HepG2 (cell line): ENCODE measurements around the gene WDR26. TPM values are rescaled to one million over a fixed set of nuclear protein-coding genes. Genes with fewer than 3 reads are reported as not detected.

ENCODE experiments used
- ATAC-seq: fragments of 200-7000 bp; cut with Tn5 transposase; 3 replicates; pipeline ENCODE4 v1.9.1; 2020; ENCODE audit warnings: mild to moderate bottlenecking, moderate library complexity
- BruUV-seq: library from RNA; stranded (reverse); fragments of 400-500 nt; replicated peaks from 2 replicates; lab custom pipeline; 2021; lab: Mats Ljungman, UMichigan
- CTCF ChIA-PET: fragments of 300-600 bp; formaldehyde crosslinking; extraction: SDS; loops from one replicate; lab custom pipeline; 2021; ENCODE audit warnings: low total read pairs, inconsistent platforms, low intra/inter-chr PET ratio; lab: Yijun Ruan, JAX
- POLR2A ChIA-PET: fragments of 350-600 bp; sonication (Branson Sonifier 250); formaldehyde crosslinking; loops from one replicate; lab custom pipeline; 2020; ENCODE audit warnings: antibody characterized with exemption, inconsistent platforms; lab: Yijun Ruan, JAX
- DNase-seq: peaks from one replicate; pipeline ENCODE4 v3.0.0-alpha.2; 2015; ENCODE audit warnings: low spot score
- FAIRE-seq: peaks from 3 replicates; lab custom pipeline; 2011; peaks lifted over from hg19 to GRCh38; lab: Jason Lieb, UNC
- H2AFZ ChIP-seq: one replicate; pipeline ENCODE4 v1.6.1; 2011; ENCODE audit warnings: low read length, inconsistent platforms
- H3K27ac ChIP-seq: fragments of 300-600 bp; 3 replicates; pipeline ENCODE4 v1.8.0; 2011; ENCODE audit warnings: mixed run types, mild to moderate bottlenecking, mixed read lengths, low read length, inconsistent platforms; ENCODE audit not compliant: insufficient read depth; ENCODE audit errors: extremely low read length
- H3K27me3 ChIP-seq, 2 experiments: fragments of 200-600 bp in 1 of 2; 2 replicates in 1 of 2; 3 replicates in 1 of 2; pipeline versions ENCODE4 v1.6.0 to v1.8.0; 2011; ENCODE audit warnings: low read length in 2 of 2, mild to moderate bottlenecking in 2 of 2, moderate library complexity in 2 of 2, inconsistent platforms in 1 of 2; ENCODE audit not compliant: insufficient read depth in 2 of 2, control insufficient read depth in 1 of 2
- H3K36me3 ChIP-seq, 2 experiments: fragments of 200-600 bp in 1 of 2; replicated peaks in 1 of 2; 2 replicates in 1 of 2; 3 replicates in 1 of 2; pipeline versions ENCODE4 v1.5.1 to v1.8.0; 2011; ENCODE audit warnings: low read length in 2 of 2, inconsistent platforms in 1 of 2; ENCODE audit not compliant: insufficient read depth in 2 of 2, control insufficient read depth in 1 of 2
- H3K4me1 ChIP-seq: 2 replicates; pipeline ENCODE4 v1.5.1; 2012; ENCODE audit warnings: low read length, inconsistent platforms; ENCODE audit not compliant: insufficient read depth
- H3K4me2 ChIP-seq: 2 replicates; pipeline ENCODE4 v1.6.0; 2011; ENCODE audit warnings: low read depth, low read length, inconsistent platforms
- H3K4me3 ChIP-seq, 3 experiments: fragments of 200-600 bp in 1 of 3; sonication (generic), shearing (Covaris generic) in 1 of 3; replicated peaks in 1 of 3; 2 replicates each; pipeline ENCODE4 v1.5.1; 2011 to 2016; ENCODE audit warnings: low read length in 3 of 3, inconsistent platforms in 2 of 3, low read depth in 2 of 3, mild to moderate bottlenecking in 2 of 3, control low read depth in 1 of 3, mixed read lengths in 1 of 3; ENCODE audit not compliant: insufficient read depth in 1 of 3
- H3K79me2 ChIP-seq: one replicate; pipeline ENCODE4 v1.6.1; 2011; ENCODE audit warnings: low read length, inconsistent platforms; ENCODE audit not compliant: insufficient read depth
- H3K9ac ChIP-seq: 2 replicates; pipeline ENCODE4 v1.6.0; 2011; ENCODE audit warnings: mild to moderate bottlenecking, low read depth, low read length, inconsistent platforms; ENCODE audit not compliant: insufficient read depth
- H3K9me3 ChIP-seq: 2 replicates; pipeline ENCODE4 v1.5.1; 2012; ENCODE audit warnings: mild to moderate bottlenecking, low read length
- H4K20me1 ChIP-seq: 2 replicates; pipeline ENCODE4 v1.6.0; 2011; ENCODE audit warnings: inconsistent platforms, mild to moderate bottlenecking, low read length, moderate library complexity; ENCODE audit not compliant: insufficient read depth
- ARHGAP35 ChIP-seq: sonication (generic); formaldehyde crosslinking; IDR thresholded peaks from 2 replicates; pipeline ENCODE4 v1.9.0; 2022; ENCODE audit warnings: mild to moderate bottlenecking, inconsistent platforms, moderate library complexity, missing genetic modification reagents, borderline replicate concordance
- HMGXB3 ChIP-seq: sonication (generic); formaldehyde crosslinking; IDR thresholded peaks from 2 replicates; pipeline ENCODE4 v1.4.0; 2020; ENCODE audit warnings: missing genetic modification reagents, borderline replicate concordance
- HNRNPL ChIP-seq: fragments of 200-400 bp; formaldehyde crosslinking; IDR thresholded peaks from 2 replicates; pipeline ENCODE4 v1.6.1; 2017; ENCODE audit warnings: mild to moderate bottlenecking, low read depth, low read length
- IRF1 ChIP-seq: sonication (generic); formaldehyde crosslinking; IDR thresholded peaks from 2 replicates; pipeline ENCODE4 v1.4.0; 2020; ENCODE audit warnings: low read depth, mild to moderate bottlenecking, missing genetic modification reagents
- JUNB ChIP-seq: sonication (generic); formaldehyde crosslinking; IDR thresholded peaks from 2 replicates; pipeline ENCODE4 v1.8.0; 2022; ENCODE audit warnings: missing genetic modification reagents, mild to moderate bottlenecking, borderline replicate concordance
- KDM1A ChIP-seq: IDR thresholded peaks from 2 replicates; pipeline ENCODE4 v1.6.1; 2016; ENCODE audit warnings: missing compliant biosample characterization
- MIER2 ChIP-seq: IDR thresholded peaks from 2 replicates; pipeline ENCODE4 v1.6.1; 2016; ENCODE audit warnings: missing biosample characterization, missing genetic modification reagents
- NFRKB ChIP-seq: fragments of 450-650 bp; IDR thresholded peaks from 2 replicates; pipeline ENCODE4 v1.6.1; 2017
- NR2F6 ChIP-seq, 2 experiments: IDR thresholded peaks; 2 replicates each; pipeline ENCODE4 v1.6.1; 2016; ENCODE audit warnings: antibody characterized with exemption in 1 of 2, mild to moderate bottlenecking in 1 of 2
- PBX3 ChIP-seq: sonication (generic); formaldehyde crosslinking; IDR thresholded peaks from 2 replicates; pipeline ENCODE4 v1.8.1; 2023; ENCODE audit warnings: missing genetic modification reagents, inconsistent platforms, borderline replicate concordance
- PRPF4 ChIP-seq: fragments of 200-400 bp; formaldehyde crosslinking; IDR thresholded peaks from 2 replicates; pipeline ENCODE4 v1.6.1; 2016; ENCODE audit warnings: low read length, low read depth; ENCODE audit not compliant: poor library complexity, severe bottlenecking
- RFX1 ChIP-seq: fragments of 450-650 bp; IDR thresholded peaks from 2 replicates; pipeline ENCODE4 v1.6.1; 2017
- SIN3A ChIP-seq: IDR thresholded peaks from 2 replicates; pipeline ENCODE4 v1.6.1; 2011; ENCODE audit warnings: low read depth, mild to moderate bottlenecking, control low read depth, low read length, borderline replicate concordance
- SKI ChIP-seq: fragments of 450-650 bp; IDR thresholded peaks from one replicate; pipeline ENCODE4 v1.6.1; 2018; ENCODE audit warnings: mild to moderate bottlenecking; ENCODE audit not compliant: partially characterized antibody
- ZNF160 ChIP-seq: sonication (generic); formaldehyde crosslinking; IDR thresholded peaks from 2 replicates; pipeline ENCODE4 v1.8.0; 2022; ENCODE audit warnings: mild to moderate bottlenecking, inconsistent platforms, missing genetic modification reagents
- ZNF446 ChIP-seq: sonication (generic); formaldehyde crosslinking; IDR thresholded peaks from 2 replicates; pipeline ENCODE4 v1.5.0; 2020; ENCODE audit warnings: mild to moderate bottlenecking, missing genetic modification reagents
- ZNF598 ChIP-seq: sonication (generic); formaldehyde crosslinking; IDR thresholded peaks from 2 replicates; pipeline ENCODE4 v1.5.1; 2020; ENCODE audit warnings: mild to moderate bottlenecking, missing genetic modification reagents, borderline replicate concordance
- ZZZ3 ChIP-seq: sonication (generic); formaldehyde crosslinking; IDR thresholded peaks from 2 replicates; pipeline ENCODE4 v1.4.0; 2020; ENCODE audit warnings: missing genetic modification reagents, mild to moderate bottlenecking, borderline replicate concordance
- WGBS: methylation state at CpG from one replicate; pipeline ENCODE4 v1.1.6; 2017; ENCODE audit warnings: low lambda C conversion rate; 5-methylcytosine and 5-hydroxymethylcytosine counted together
- in situ Hi-C: cut with HindIII; loops from 2 replicates; pipeline ENCODE4 v1.10.0; 2017; ENCODE audit warnings: low pct_unique_long_range_greater_than_20kb; ENCODE audit not compliant: extremely low pct_ligation_motif_present
- intact Hi-C: fragments of 100-400 bp; cut with micrococcal nuclease; formaldehyde crosslinking; loops from one replicate; pipeline ENCODE4 v1.10.0; 2022; ENCODE audit not compliant: unreplicated experiment
- polyA plus RNA-seq, 8 experiments: library from polyadenylated mRNA; depleted of rRNA in 3 of 8; stranded (reverse) in 7 of 8; unstranded in 1 of 8; fragments of >200 nt; fragmentation: Illumina TruSeq in 4 of 8; extraction: Trizol in 4 of 8; gene quantifications; 2 replicates each; pipeline versions ENCODE4 v1.2.1 to v1.2.3, GENCODE V29; 2011 to 2016; ENCODE audit warnings: low read depth in 4 of 8, missing spikeins in 1 of 8, mixed read lengths in 1 of 8; ENCODE audit not compliant: insufficient read depth in 1 of 8
- total RNA-seq, 5 experiments: library from RNA; depleted of rRNA; stranded (reverse); fragments of >200 nt; fragmentation: Illumina TruSeq; extraction: Trizol; gene quantifications; 2 replicates each; pipeline ENCODE4 v1.2.3, GENCODE V29; 2016; ENCODE audit warnings: low read depth in 1 of 5

WDR26 gene
- total and polyA plus RNA-seq, 2 of the 13 experiments (the other 11 are each of a cell fraction or from before 2014, with no cell fraction given) = 13.2 to 23.7 TPM

- no peak for TF ChIP-seq IRF1 (CRISPR knock-in tag)
Measured at GRCh38 chr1:224373008-224373590, 61.5 kb downstream of the WDR26 start (continued).

GRCh38 chr1:224368409-224368808 lies 66.2 kb downstream of the WDR26 start:
- in situ Hi-C loops = no loop called here
- ChIA-PET CTCF (no interaction called here), POLR2A (no interaction called here)
- WGBS = 100% methylated on average over 5 of the region's 5 CpGs
- Histone ChIP-seq H3K79me2 (peaks cover 6% of the 10 kb centered on the region), H3K4me1 (no peaks in the 10 kb centered on the region), H3K9me3 (no peaks in the 10 kb centered on the region), H3K9ac (no peak overlapping the region), H2AFZ (no peak overlapping the region), H4K20me1 (no peaks in the 10 kb centered on the region), H3K4me2 (no peak overlapping the region), H3K27me3 (no peaks in the 10 kb centered on the region), H3K4me3 (no peak overlapping the region), H3K36me3 (peaks cover 10 to 49% of the 10 kb centered on the region in 2 experiments), H3K27ac (no peak overlapping the region)
- DNase-seq (no peak), ATAC-seq (no peak), FAIRE-seq (no peak)
- intact Hi-C loops = no loop called here
- no TSS peak for BruUV-seq
- TF ChIP-seq NR2F6 (IDR thresholded peaks at IDR 0.05) (no peak), NR2F6 (CRISPR knock-in tag; IDR thresholded peaks at IDR 0.05) (no peak), MIER2 (CRISPR knock-in tag) (no peak), ARHGAP35 (CRISPR knock-in tag) (no peak), SIN3A (no peak), ZZZ3 (no peak), SKI (no peak), JUNB (no peak), NFRKB (no peak), RFX1 (no peak), ZNF446 (no peak), PRPF4 (no peak), HMGXB3 (CRISPR knock-in tag) (no peak), ZNF598 (CRISPR knock-in tag) (no peak), ZNF160 (CRISPR knock-in tag) (no peak), HNRNPL (no peak), KDM1A (CRISPR knock-in tag) (no peak), PBX3 (CRISPR knock-in tag) (no peak)
